GM18517 (cell line): ENCODE results near the gene GRM5.
"Not testable (repeated sequence)": the region's sequence is repeated elsewhere in the genome, so short reads cannot be mapped to it uniquely, and the experiment has no call there.

Experiments
- ATAC-seq: cut with Tn5 transposase; IDR thresholded peaks from one replicate; pipeline ENCODE4 v1.9.1; 2021; ENCODE audit warnings: mild to moderate bottlenecking, moderate library complexity; ENCODE audit not compliant: unreplicated experiment

Gene GRM5

GRCh38 chr11:88511006-88511405 lies 554.8 kb downstream of the GRM5 start:
- no peak for ATAC-seq

- ATAC-seq, result no peak
Observed at GRCh38 chr11:88508759-88509581, 556.8 kb downstream of the GRM5 start.

GRCh38 chr11:88508418-88508758 lies 557.4 kb downstream of the GRM5 start:
- no peak for ATAC-seq

GRCh38 chr11:88507771-88508417 lies 557.9 kb downstream of the GRM5 start:
- no peak for ATAC-seq

- ATAC-seq, result no peak
Observed at GRCh38 chr11:88501541-88501940, 564.2 kb downstream of the GRM5 start.

GRCh38 chr11:88495836-88496235 lies 569.9 kb downstream of the GRM5 start:
- no peak for ATAC-seq

GRCh38 chr11:88494848-88495247 lies 570.9 kb downstream of the GRM5 start:
- ATAC-seq, result no peak

GRCh38 chr11:88491674-88492073 lies 574.1 kb downstream of the GRM5 start:
- no peak for ATAC-seq

GRCh38 chr11:88489030-88489429 lies 576.8 kb downstream of the GRM5 start:
- ATAC-seq, result no peak

GRCh38 chr11:88487646-88488045 lies 578.1 kb downstream of the GRM5 start:
- no peak for ATAC-seq

- peak; percentile 92 for ATAC-seq
Observed at GRCh38 chr11:88484873-88485621, 580.7 kb downstream of the GRM5 start.

- ATAC-seq, result no peak
Observed at GRCh38 chr11:88482871-88483301, 582.9 kb downstream of the GRM5 start.

GRCh38 chr11:88480223-88480622 lies 585.6 kb downstream of the GRM5 start:
- no peak for ATAC-seq

GRCh38 chr11:88478136-88478815 lies 587.5 kb downstream of the GRM5 start:
- ATAC-seq, result no peak

GRCh38 chr11:88475991-88476418 lies 589.8 kb downstream of the GRM5 start:
- no peak for ATAC-seq

- no peak for ATAC-seq
Observed at GRCh38 chr11:88474655-88475054, 591.1 kb downstream of the GRM5 start.

GRCh38 chr11:88469561-88470225 lies 596.1 kb downstream of the GRM5 start:
- ATAC-seq, result no peak

GRCh38 chr11:88464528-88464927 lies 601.3 kb downstream of the GRM5 start:
- no peak for ATAC-seq

GRCh38 chr11:88463301-88463700 lies 602.5 kb downstream of the GRM5 start:
- not testable (repeated sequence) for ATAC-seq

- ATAC-seq, result not testable (repeated sequence)
Observed at GRCh38 chr11:88458047-88458446, 607.7 kb downstream of the GRM5 start.

- ATAC-seq, result no peak
Observed at GRCh38 chr11:88455974-88456373, 609.8 kb downstream of the GRM5 start.
